HG02642 (cell line): ENCODE data around the gene ZNF8.
A peak's percentile ranks its signal among the peaks of the same experiment; 100 is the strongest.
"Not testable (repeated sequence)": the region's sequence is repeated elsewhere in the genome, so short reads cannot be mapped to it uniquely, and the experiment has no call there.

Experiments used
- ATAC-seq: cut with Tn5 transposase; IDR thresholded peaks from one replicate; pipeline ENCODE4 v1.9.1; 2021; ENCODE audit warnings: mild to moderate bottlenecking; ENCODE audit not compliant: unreplicated experiment, poor library complexity

Gene ZNF8

GRCh38 chr19:58278541-58279041 lies at the start of gene ZNF8:
ZNF8 (plus strand) TSS chr19:58278955; CDS start chr19:58279082, 127 bp downstream.
- peak; percentile 95 for ATAC-seq

- ATAC-seq: no peak
Measured at GRCh38 chr19:58229255-58229639, 49.5 kb upstream of the ZNF8 start.

GRCh38 chr19:58237324-58237723 lies 41.4 kb upstream of the ZNF8 start:
- no peak for ATAC-seq

- ATAC-seq: no peak
Measured at GRCh38 chr19:58243351-58243750, 35.4 kb upstream of the ZNF8 start.

GRCh38 chr19:58248886-58249285 lies 29.9 kb upstream of the ZNF8 start:
- ATAC-seq: no peak

- no peak for ATAC-seq
Measured at GRCh38 chr19:58252102-58252685, 26.6 kb upstream of the ZNF8 start.

GRCh38 chr19:58258259-58258658 lies 20.5 kb upstream of the ZNF8 start:
- not testable (repeated sequence) for ATAC-seq

- no peak for ATAC-seq
Measured at GRCh38 chr19:58261600-58261967, 17.2 kb upstream of the ZNF8 start.

- no peak for ATAC-seq
Measured at GRCh38 chr19:58261968-58262921, 16.5 kb upstream of the ZNF8 start.

GRCh38 chr19:58262922-58263296 lies 15.8 kb upstream of the ZNF8 start:
- ATAC-seq: no peak

- no peak for ATAC-seq
Measured at GRCh38 chr19:58265100-58265499, 13.7 kb upstream of the ZNF8 start.

GRCh38 chr19:58268344-58268743 lies 10.4 kb upstream of the ZNF8 start:
- no peak for ATAC-seq

- no peak for ATAC-seq
Measured at GRCh38 chr19:58274771-58275201, 4.0 kb upstream of the ZNF8 start.

GRCh38 chr19:58275564-58275963 lies 3.2 kb upstream of the ZNF8 start:
- no peak for ATAC-seq

GRCh38 chr19:58277197-58277596 lies 1.6 kb upstream of the ZNF8 start:
- ATAC-seq: no peak

- ATAC-seq: no peak
Measured at GRCh38 chr19:58277748-58278540, 811 bp upstream of the ZNF8 start.

- peak; percentile 32 for ATAC-seq
Measured at GRCh38 chr19:58279042-58279924, 528 bp downstream of the ZNF8 start.

GRCh38 chr19:58279925-58280316 lies 1.2 kb downstream of the ZNF8 start:
- ATAC-seq: no peak

GRCh38 chr19:58284199-58284598 lies 5.4 kb downstream of the ZNF8 start:
- ATAC-seq: no peak

- no peak for ATAC-seq
Measured at GRCh38 chr19:58291943-58292342, 13.2 kb downstream of the ZNF8 start.
